Measurements from ENCODE around the gene CCDC171. TPM values are rescaled to one million over a fixed set of nuclear protein-coding genes. Genes with fewer than 3 reads are reported as not detected.

The CCDC171 gene
- total RNA-seq, 1 donor from 2014 or later, result 1.8 TPM

GRCh38 chr9:15744196-15744595 is 191.4 kb downstream of the CCDC171 start:
- no peaks in the 10 kb centered on the region for H3K27me3 ChIP-seq (ENCODE audit: low read depth)
- H3K36me3 ChIP-seq, result peaks cover 28% of the 10 kb centered on the region
- H3K4me1 ChIP-seq, result no peaks in the 10 kb centered on the region
- no peak overlapping the region for H3K27ac ChIP-seq (replicated peaks)
- DNase-seq, result no peak
- no peak overlapping the region for H3K4me3 ChIP-seq
- TF ChIP-seq, protein P1, sequence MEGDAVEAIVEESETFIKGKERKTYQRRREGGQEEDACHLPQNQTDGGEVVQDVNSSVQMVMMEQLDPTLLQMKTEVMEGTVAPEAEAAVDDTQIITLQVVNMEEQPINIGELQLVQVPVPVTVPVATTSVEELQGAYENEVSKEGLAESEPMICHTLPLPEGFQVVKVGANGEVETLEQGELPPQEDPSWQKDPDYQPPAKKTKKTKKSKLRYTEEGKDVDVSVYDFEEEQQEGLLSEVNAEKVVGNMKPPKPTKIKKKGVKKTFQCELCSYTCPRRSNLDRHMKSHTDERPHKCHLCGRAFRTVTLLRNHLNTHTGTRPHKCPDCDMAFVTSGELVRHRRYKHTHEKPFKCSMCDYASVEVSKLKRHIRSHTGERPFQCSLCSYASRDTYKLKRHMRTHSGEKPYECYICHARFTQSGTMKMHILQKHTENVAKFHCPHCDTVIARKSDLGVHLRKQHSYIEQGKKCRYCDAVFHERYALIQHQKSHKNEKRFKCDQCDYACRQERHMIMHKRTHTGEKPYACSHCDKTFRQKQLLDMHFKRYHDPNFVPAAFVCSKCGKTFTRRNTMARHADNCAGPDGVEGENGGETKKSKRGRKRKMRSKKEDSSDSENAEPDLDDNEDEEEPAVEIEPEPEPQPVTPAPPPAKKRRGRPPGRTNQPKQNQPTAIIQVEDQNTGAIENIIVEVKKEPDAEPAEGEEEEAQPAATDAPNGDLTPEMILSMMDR (IDR thresholded peaks at IDR 0.05; ENCODE audit: borderline replicate concordance), result no peak
- intact Hi-C loops (cut with micrococcal nuclease), result no loop called here
- H3K9me3 ChIP-seq (replicated peaks), result no peaks in the 10 kb centered on the region

GRCh38 chr9:15746905-15747304 is 194.1 kb downstream of the CCDC171 start:
- no peak for DNase-seq
- TF ChIP-seq, protein P1 (IDR thresholded peaks at IDR 0.05; ENCODE audit: borderline replicate concordance), result no peak
- H3K36me3 ChIP-seq, result peaks cover 28% of the 10 kb centered on the region
- H3K4me3 ChIP-seq, result no peak overlapping the region
- peaks cover 9% of the 10 kb centered on the region for H3K9me3 ChIP-seq (replicated peaks)
- H3K4me1 ChIP-seq, result no peaks in the 10 kb centered on the region
- intact Hi-C loops (cut with micrococcal nuclease), result no loop called here
- no peaks in the 10 kb centered on the region for H3K27me3 ChIP-seq (ENCODE audit: low read depth)
- H3K27ac ChIP-seq (replicated peaks), result no peak overlapping the region

- Histone ChIP-seq H3K4me3 (no peak overlapping the region), H3K27ac (replicated peaks) (no peak overlapping the region), H3K4me1 (no peaks in the 10 kb centered on the region), H3K27me3 (ENCODE audit: low read depth) (no peaks in the 10 kb centered on the region), H3K36me3 (no peaks in the 10 kb centered on the region), H3K9me3 (replicated peaks) (peaks cover 9% of the 10 kb centered on the region)
- DNase-seq, result no peak
- TF ChIP-seq, protein P1 (IDR thresholded peaks at IDR 0.05; ENCODE audit: borderline replicate concordance), result no peak
- intact Hi-C loops (cut with micrococcal nuclease), result no loop called here
Measured at GRCh38 chr9:15755660-15756059, 202.8 kb downstream of the CCDC171 start.

DNA sequence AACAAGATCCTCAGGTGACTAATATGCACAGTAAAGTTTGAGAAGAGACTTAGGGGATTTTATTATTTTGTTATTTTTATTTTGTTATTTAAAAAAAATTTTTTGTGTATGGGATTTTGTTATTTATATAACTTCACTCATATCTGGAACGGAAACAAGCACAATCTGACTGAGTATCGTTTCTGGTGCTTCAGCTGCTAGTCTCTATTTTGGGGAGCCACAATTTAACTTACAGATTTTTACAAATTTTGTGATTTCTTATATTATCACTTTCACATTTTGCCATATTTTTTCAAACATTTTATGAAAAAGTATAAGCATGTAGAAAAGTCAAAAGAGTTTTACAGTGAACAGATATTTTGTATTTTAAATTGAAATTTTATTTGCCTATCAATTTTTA is 208.7 kb downstream of the CCDC171 start:
- Histone ChIP-seq H3K4me1 (no peaks in the 10 kb centered on the region), H3K4me3 (no peak overlapping the region), H3K36me3 (no peaks in the 10 kb centered on the region), H3K9me3 (replicated peaks) (no peaks in the 10 kb centered on the region), H3K27ac (replicated peaks) (no peak overlapping the region), H3K27me3 (ENCODE audit: low read depth) (no peaks in the 10 kb centered on the region)
- TF ChIP-seq, protein P1 (IDR thresholded peaks at IDR 0.05; ENCODE audit: borderline replicate concordance), result no peak
- DNase-seq, result no peak
- intact Hi-C loops (cut with micrococcal nuclease), result no loop called here

- H3K9me3 ChIP-seq (replicated peaks), result no peaks in the 10 kb centered on the region
- no peaks in the 10 kb centered on the region for H3K36me3 ChIP-seq
- TF ChIP-seq, protein P1 (IDR thresholded peaks at IDR 0.05; ENCODE audit: borderline replicate concordance), result no peak
- intact Hi-C loops (cut with micrococcal nuclease), result no loop called here
- H3K4me1 ChIP-seq, result no peaks in the 10 kb centered on the region
- no peak overlapping the region for H3K27ac ChIP-seq (replicated peaks)
- DNase-seq, result no peak
- no peaks in the 10 kb centered on the region for H3K27me3 ChIP-seq (ENCODE audit: low read depth)
- H3K4me3 ChIP-seq, result no peak overlapping the region
Measured at GRCh38 chr9:15763371-15763770, 210.5 kb downstream of the CCDC171 start.

DNA sequence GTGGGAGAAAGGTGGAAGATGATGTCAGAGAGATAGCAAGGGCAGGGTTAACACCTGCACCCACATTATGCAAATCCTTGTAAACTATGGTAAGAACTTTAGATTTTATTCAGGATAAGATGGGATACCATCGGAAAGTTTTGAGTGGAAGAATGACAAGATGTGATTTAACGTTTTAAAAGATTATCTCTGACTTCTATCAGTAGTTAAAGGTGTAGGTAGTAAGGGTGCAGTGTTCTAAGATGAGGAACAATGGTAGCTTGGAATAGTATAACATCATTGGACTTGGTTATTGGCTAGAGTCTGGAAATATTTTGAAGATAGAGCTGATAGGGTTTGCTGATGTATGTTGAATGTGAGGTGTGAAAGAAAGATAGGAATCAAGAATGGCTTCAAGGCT is 211.3 kb downstream of the CCDC171 start:
- Histone ChIP-seq H3K27ac (replicated peaks) (no peak overlapping the region), H3K4me3 (no peak overlapping the region), H3K27me3 (ENCODE audit: low read depth) (no peaks in the 10 kb centered on the region), H3K36me3 (no peaks in the 10 kb centered on the region), H3K4me1 (no peaks in the 10 kb centered on the region), H3K9me3 (replicated peaks) (no peaks in the 10 kb centered on the region)
- DNase-seq, result no peak
- intact Hi-C loops (cut with micrococcal nuclease), result no loop called here
- TF ChIP-seq, protein P1 (IDR thresholded peaks at IDR 0.05; ENCODE audit: borderline replicate concordance), result no peak
